GM21526 (cell line): ENCODE results near the gene CYP46A1.
"Not testable (repeated sequence)": the region's sequence is repeated elsewhere in the genome, so short reads cannot be mapped to it uniquely, and the experiment has no call there.

Experiments used
- ATAC-seq: cut with Tn5 transposase; IDR thresholded peaks from one replicate; pipeline ENCODE4 v1.9.1; 2021; ENCODE audit warnings: moderate library complexity; ENCODE audit not compliant: unreplicated experiment, low FRiP score

Gene CYP46A1

DNA sequence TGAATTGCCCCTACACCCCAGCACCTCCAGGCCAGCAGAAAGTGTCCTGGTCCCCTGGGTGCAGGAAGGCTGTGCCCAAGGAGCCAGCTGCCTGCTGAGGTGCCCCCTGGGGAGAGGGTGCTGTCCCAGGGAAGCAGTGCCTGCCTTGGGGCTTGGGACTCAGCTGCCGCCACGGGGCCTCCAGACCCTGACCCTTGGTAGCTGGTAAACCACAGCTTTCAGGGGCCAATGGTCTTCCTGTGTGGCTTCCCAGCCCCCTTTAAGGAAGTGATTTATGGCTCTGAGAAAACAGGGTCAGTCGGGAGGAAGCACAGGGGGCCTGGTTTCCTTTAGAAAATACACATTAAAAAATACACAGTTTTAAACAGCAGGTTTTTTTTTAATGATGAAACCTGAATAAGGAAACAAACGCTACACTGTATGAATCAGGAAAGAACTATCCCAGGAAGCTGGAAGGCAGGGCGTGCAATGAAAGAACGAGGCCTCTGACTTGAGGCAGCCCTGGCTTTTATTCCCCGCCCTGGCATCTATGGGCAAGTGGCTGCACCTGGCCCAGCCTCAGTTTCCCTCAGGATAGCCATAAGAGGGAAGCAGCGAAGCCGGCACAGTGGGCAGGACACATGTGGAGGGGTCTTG is 68.5 kb downstream of the CYP46A1 start:
- ATAC-seq = no peak

GRCh38 chr14:99753225-99754140 is 69.4 kb downstream of the CYP46A1 start:
- ATAC-seq = no peak

- no peak for ATAC-seq
Measured at GRCh38 chr14:99754141-99755067, 70.3 kb downstream of the CYP46A1 start.

DNA sequence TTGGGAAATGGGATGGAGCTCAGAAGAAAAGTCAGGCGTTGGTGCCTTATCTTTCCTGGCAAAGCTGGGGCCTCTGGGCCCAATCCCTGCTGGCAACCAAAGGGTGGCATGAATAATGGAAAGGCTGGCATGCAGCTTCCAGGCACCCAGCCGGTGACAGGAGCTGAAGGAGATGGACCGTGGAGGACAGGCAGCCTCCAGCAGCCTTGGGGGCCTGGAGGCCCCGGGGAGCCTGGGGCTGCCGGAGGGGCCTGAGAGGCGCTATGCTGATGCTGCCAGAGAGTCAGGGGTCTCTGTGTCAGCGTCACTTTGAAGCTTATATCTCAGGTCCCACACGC is 70.9 kb downstream of the CYP46A1 start:
- ATAC-seq = no peak

DNA sequence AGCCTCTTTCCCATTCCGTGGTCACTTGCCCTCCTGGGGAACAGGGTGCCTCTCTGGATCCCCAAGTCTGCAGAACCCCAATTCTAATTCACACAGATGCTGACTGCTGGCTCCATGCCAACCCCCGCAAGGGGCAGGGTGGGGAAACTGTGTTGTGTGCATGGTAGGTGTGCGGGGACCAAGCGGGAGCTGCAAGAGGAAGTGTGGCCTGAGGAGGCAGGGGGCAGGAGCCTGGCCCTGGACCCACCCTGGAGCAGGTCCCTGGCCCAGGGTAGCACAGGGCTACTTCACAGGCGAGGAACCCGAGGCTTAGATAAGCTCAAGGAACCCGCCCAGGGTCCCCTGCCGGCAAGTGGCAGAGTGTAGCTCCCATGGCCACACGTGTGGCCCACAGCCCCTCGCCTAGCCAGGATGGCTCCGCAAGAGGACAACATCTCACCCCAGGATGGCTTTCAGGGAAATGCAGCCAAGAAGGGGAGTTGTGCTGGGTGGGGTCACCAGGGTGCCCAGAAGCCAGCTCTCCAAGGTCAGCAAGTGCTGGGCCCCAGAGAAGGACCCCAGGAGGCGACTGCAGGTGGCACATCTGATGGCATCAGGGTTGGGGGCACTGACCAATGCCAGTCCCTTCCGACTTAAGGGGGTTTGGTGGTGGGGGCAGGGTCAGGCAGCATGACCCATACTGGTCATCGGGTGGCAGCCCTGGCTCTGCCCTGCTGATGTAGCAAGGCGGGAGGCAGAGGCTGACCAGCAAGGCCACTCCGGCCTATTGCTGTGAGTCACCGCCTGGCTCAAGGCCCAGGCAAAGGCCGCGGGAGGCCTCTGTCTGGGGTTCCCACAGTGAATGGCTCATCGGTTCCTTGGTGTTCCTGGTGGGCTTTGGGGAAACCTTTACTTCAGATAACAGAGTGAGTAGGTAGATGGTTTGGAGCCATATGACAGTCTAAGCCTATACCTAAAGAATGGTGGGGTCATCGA is 71.8 kb downstream of the CYP46A1 start:
- ATAC-seq = no peak

- no peak for ATAC-seq
Measured at GRCh38 chr14:99756796-99757195, 72.7 kb downstream of the CYP46A1 start.

- ATAC-seq = no peak
Measured at GRCh38 chr14:99757331-99758070, 73.4 kb downstream of the CYP46A1 start.

GRCh38 chr14:99758121-99758821 is 74.2 kb downstream of the CYP46A1 start:
- ATAC-seq = no peak

DNA sequence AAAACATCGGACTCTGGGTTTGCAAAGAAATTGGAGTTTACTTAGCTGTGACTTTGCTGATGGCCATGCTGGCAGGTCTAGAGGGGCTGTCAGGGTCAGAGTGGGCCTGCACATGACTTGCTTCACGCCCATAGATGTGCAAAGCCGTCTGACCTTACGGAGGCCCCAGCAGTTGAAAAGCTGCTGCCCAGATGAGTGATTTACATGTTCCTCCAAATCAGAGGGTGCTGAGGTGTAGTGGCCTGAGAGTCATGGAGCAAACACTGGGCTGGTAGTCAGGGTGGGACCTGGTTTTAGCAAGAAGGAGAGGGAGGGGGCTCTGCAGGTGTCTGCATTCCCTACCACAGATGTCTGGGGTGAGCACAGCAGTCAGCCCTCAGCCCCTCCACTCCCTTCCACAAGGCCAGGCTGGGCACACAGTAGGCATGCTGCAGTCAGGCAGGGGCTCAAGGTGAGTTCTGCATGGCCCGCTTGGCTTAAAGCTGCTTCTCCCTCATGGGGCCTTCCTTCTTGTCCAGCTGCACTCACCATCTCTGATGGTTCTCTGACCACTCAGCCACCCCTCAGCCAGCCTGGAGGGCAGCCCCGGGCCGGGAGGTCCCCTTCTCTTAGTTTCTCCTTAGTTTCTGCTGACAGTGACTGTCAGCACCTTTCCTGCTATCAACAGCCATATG is 74.9 kb downstream of the CYP46A1 start:
- no peak for ATAC-seq

DNA sequence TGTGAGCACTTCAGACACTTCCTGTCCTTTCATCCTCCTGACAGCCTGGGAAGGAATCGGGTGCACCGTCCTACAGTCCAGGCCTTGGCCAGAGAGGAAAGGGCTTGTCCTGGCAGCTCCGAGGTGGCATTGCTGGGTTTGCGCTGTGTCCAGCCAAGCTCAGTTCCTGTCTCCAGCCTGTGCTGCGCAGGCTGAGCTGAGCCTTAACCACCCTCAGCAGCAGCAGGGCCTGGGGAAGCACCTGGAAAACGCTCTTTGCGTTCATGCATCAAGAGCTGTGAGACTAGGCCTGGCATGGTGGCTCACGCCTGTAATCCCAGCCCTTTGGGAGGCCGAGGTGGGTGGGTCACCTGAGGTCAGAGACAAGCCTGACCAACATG is 75.4 kb downstream of the CYP46A1 start:
- ATAC-seq = no peak

GRCh38 chr14:99760817-99761216 is 76.7 kb downstream of the CYP46A1 start:
- no peak for ATAC-seq

DNA sequence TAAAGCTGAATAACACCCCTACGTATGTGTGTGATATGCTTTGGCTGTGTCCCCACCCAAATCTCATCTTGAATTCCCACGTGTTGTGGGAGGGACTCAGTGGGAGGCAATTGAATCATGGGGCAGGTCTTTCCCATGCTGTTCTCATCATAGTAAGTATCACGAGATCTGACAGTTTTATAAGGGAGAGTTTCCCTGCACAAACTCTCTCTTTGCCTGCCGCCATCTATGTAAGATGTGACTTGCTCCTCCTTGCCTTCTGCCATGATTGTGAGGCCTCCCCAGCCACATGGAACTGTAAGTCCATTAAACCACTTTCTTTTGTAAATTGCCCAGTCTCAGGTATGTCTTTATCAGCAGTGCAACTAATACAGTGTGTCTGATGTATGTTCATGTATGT is 78.8 kb downstream of the CYP46A1 start:
- not testable (repeated sequence) for ATAC-seq

GRCh38 chr14:99763527-99764221 is 79.6 kb downstream of the CYP46A1 start:
- no peak for ATAC-seq

DNA sequence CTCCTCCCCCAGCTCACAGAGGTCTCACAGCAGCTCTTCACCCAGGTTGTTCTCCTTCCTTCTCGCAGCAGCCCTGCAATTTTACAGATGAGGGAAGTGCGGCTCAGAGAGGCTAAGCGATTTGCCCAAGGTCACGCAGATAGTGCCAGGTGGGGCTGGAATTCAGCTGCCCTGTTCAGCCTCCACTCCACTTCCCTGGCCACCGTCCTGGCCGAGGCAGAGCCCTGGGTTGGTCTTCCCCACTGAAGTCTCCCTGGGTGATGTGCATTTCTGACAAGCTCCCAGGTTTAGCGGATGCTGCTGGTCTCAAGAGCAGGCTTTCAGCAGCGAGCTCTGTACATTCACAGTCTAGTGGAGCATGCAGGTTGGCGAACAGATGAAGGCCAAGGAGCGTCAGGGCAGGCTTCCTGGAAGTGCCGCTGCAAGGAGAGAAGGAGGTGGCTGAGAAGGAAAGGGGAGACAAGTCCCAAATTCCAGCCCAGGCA is 80.2 kb downstream of the CYP46A1 start:
- no peak for ATAC-seq

GRCh38 chr14:99768381-99768780 is 84.3 kb downstream of the CYP46A1 start:
- no peak for ATAC-seq

GRCh38 chr14:99769123-99769522 is 85.0 kb downstream of the CYP46A1 start:
- ATAC-seq = no peak

DNA sequence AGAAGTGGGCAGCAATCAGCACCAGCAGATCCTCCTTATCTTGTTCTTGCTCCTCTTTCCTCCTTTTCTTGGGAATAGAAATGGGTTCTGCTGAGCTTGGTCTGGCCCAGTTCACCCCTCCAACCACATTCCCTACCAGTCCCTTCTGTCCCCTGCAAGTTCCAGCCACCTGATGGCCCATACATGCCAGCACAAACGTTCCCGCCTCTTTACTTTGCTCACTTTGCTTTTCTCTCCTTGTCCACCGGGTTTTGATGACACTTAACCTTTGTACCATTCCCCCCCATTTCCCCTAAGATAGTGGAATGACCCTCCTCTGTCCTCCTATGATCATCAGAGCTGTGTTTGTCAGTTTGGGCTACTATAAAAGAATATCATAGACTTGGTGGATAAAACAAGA is 85.7 kb downstream of the CYP46A1 start:
- ATAC-seq = no peak
